GM12801 (cell line): ENCODE measurements around the gene IGFBPL1.

Experiments used
- TF ChIP-seq, protein P1 (sequence below): IDR thresholded peaks from one replicate; pipeline ENCODE4 v1.5.1; 2011; ENCODE audit warnings: control low read depth; ENCODE audit not compliant: insufficient read length; ENCODE audit errors: extremely low read depth

IGFBPL1 gene

DNA sequence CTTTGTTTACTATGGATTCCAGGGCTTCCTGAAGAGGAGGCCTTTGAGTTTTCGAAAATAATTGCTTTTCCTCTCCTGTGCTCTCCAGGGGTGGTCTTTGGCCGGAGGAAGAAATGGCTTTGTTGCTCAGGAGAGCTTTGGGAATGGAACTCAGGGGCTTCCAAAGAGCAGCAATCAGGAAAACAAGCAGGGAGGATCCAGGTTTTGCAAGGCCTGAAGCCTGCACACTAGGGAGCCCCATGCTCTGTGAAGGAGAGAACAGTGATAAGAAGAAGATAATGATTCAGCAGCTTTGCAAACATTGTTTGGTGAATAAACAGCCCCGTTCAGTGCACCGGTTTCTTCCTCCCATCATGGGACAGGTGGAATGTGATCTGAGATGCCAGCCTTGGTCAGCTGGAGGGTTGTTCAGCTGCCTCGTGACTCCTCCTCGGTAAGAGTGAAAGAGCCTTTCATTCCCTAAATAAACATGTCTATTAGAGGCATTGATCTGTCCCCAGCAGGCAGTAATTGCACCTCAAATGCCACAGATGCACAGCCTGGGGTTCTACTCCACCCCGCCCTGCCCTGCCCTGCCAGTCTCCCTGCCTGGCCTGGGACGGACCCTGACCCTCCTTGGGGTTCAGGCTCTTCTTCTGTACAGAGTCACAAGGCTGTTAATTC lies 43.3 kb downstream of the IGFBPL1 start:
- TF ChIP-seq, protein P1, sequence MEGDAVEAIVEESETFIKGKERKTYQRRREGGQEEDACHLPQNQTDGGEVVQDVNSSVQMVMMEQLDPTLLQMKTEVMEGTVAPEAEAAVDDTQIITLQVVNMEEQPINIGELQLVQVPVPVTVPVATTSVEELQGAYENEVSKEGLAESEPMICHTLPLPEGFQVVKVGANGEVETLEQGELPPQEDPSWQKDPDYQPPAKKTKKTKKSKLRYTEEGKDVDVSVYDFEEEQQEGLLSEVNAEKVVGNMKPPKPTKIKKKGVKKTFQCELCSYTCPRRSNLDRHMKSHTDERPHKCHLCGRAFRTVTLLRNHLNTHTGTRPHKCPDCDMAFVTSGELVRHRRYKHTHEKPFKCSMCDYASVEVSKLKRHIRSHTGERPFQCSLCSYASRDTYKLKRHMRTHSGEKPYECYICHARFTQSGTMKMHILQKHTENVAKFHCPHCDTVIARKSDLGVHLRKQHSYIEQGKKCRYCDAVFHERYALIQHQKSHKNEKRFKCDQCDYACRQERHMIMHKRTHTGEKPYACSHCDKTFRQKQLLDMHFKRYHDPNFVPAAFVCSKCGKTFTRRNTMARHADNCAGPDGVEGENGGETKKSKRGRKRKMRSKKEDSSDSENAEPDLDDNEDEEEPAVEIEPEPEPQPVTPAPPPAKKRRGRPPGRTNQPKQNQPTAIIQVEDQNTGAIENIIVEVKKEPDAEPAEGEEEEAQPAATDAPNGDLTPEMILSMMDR = no peak

DNA sequence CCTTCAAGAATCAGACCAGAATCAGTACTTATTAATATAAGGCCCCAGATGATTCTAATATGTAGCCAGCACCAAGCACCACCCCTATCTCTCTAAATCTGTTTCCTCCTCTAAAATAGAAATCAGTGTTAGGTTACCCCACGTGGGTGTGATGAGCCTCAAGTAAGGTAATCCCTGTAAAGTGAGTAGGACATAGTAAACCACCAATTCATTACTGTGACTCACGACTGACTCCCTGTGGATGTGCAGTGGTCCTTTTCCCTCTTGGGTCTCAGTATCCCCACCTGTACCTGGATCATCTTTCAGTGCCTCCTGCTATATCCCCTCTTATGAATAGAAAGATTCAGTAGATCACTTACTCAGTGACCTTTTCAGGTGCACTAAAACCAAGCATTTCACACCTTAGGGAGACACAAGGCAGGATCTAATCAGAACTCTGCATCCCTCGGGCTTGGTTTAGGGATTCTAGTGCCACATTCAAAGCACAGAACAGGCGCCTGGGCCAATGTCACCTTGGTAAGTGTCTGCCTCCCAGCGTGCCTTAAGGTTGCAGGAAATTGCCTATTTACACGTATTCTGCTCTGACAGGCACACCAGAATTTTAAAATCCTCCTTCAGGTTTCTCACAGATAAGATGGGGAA lies 43.9 kb downstream of the IGFBPL1 start:
- TF ChIP-seq, protein P1 = no peak

DNA sequence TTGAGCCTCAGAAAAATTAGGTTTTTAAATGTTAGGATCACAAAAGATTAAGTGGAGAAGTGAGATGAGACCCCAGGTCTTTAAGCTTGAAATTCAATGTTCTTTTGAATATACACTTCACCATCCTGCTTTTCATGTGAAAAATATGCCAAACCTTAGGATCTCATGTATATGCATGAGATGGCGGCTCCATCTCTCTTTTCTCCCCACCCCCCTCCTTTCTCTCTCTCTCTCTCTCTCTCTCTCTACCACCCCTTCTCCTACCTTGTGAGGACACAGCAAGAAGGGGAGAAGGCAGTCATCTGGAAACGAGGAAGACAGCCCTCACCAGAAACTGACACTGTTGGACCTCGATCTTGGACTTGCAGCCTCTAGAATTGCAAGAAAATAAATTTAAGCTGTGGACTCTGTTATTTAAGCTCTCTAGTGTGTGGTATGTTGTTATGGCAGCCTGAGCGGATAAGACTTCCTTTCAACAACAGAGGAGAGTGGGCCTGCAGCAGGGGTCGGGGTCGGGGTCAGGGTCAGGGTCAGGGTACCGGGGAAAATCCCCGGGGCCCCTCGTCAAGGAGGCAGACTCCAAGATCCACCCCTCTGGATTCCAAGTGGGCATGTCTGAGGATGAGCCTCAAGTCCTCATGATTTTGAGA lies 48.1 kb downstream of the IGFBPL1 start:
- TF ChIP-seq, protein P1 = no peak

DNA sequence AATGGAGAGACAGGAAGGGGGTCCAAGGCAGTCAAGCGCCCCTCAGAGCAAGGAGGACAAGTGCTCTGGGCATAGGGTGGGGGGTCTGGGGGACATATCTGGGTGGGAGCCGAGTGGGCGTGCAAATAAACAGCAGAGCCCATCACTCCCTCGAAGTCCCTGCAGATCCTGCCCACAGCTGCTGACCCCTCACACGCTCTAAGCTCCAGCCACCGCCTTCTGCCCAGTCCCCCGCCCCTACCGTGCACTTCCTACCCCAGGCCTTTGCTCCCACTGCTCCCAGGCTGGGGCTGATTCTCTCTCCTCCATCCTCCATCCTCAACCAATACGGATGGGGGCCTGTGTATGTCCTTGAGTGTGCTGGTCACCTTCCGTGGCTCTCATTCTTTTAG lies 48.7 kb downstream of the IGFBPL1 start:
- TF ChIP-seq, protein P1 = no peak

DNA sequence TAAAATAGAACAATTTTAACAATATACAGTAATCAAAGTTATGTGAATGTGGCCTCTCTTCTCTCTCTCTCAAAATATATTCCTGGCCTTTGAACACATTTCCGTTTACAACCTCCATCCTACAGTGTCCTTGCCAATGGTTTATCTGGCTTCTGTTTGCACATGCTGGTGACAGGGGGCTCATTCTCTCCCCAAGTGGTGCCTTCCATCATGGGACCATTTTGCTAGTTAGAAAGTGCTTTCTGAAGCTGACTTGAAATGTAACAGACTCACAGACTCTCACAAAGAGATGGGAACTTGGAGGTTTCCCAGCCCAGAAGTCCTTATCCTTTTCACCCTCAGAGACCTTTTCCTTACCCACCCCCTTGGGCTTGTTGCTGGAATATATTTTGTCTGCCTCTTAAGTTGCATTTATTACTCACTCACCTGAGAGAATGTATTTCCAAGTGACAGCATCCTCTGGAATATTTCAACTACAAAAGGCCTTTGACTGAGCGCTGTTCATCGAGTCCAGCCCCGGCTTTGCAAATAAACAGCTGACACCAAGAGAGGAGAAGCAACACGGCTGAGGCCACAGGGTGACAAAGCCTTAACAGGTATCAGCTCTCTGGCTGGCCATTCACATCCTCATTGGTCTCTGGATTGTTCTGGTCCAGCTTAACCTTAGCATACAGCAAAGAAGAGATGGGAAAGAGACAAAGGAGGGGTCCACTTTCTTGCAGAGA lies 49.2 kb downstream of the IGFBPL1 start:
- TF ChIP-seq, protein P1 = no peak

DNA sequence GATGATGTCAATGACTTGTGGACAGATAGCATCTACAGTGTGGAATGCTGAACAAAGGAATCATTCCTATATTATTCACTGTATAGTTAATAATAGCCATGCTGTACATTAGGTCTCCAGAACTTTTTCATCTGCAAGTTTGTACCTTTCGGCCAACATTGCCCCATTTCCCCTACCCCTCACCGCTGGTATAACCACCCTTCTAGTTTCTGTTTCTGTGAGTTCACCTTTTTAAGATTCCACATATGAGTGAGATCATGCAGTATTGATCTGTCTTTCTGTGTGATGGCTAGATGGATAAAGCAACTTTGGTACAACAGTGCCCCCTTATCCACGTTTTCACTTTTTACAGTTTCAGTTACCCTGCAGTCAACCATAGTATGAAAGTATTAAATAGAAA lies 50.6 kb downstream of the IGFBPL1 start:
- TF ChIP-seq, protein P1 = no peak
